Calu3 (cell line): ENCODE data around the gene CCDC136. TPM values are rescaled to one million over a fixed set of nuclear protein-coding genes. Genes with fewer than 3 reads are reported as not detected.

ENCODE experiments used
- BruUV-seq: library from RNA; stranded (reverse); fragments of 400-500 nt; replicated peaks from 2 replicates; lab custom pipeline; 2021; lab: Mats Ljungman, UMichigan
- CTCF ChIA-PET: fragments of 300-600 bp; sonication (Branson Sonifier 250); formaldehyde crosslinking; loops from one replicate; lab custom pipeline; 2022; ENCODE audit warnings: antibody characterized with exemption; lab: Charles Lee
- DNase-seq: peaks from one replicate; pipeline ENCODE4 v3.0.0; 2022
- H3K27ac Mint-ChIP-seq: one replicate; pipeline ENCODE4 v1.8.0; 2022; ENCODE audit warnings: mixed read lengths; ENCODE audit not compliant: unreplicated experiment
- H3K27me3 Mint-ChIP-seq: one replicate; pipeline ENCODE4 v1.8.0; 2022; ENCODE audit warnings: mixed read lengths; ENCODE audit not compliant: unreplicated experiment
- H3K36me3 Mint-ChIP-seq: one replicate; pipeline ENCODE4 v1.8.0; 2022; ENCODE audit warnings: mild to moderate bottlenecking, moderate library complexity, mixed read lengths; ENCODE audit not compliant: insufficient read depth, unreplicated experiment
- H3K4me1 Mint-ChIP-seq: one replicate; pipeline ENCODE4 v1.8.0; 2022; ENCODE audit warnings: mild to moderate bottlenecking, low read depth, mixed read lengths; ENCODE audit not compliant: unreplicated experiment
- H3K4me3 Mint-ChIP-seq: one replicate; pipeline ENCODE4 v1.8.0; 2022; ENCODE audit warnings: mild to moderate bottlenecking, low read depth, moderate library complexity, mixed read lengths; ENCODE audit not compliant: unreplicated experiment
- H3K9me3 Mint-ChIP-seq: one replicate; pipeline ENCODE4 v1.8.0; 2022; ENCODE audit warnings: low read depth, mixed read lengths; ENCODE audit not compliant: unreplicated experiment
- intact Hi-C: fragments of 100-400 bp; cut with micrococcal nuclease; formaldehyde crosslinking; loops from one replicate; pipeline ENCODE4 v1.10.0; 2022; ENCODE audit not compliant: unreplicated experiment
- total RNA-seq: library from RNA; stranded (reverse); gene quantifications from 2 replicates; pipeline ENCODE4 v1.2.3, GENCODE V29; 2022
- TF ChIP-seq, protein P1 (sequence below): fragments of 200-600 bp; IDR thresholded peaks from one replicate; pipeline ENCODE4 v1.8.0; 2022; ENCODE audit warnings: antibody characterized with exemption; ENCODE audit not compliant: unreplicated experiment

CCDC136 gene
- total RNA-seq, 1 experiment from 2014 or later: 5.9 TPM

DNA sequence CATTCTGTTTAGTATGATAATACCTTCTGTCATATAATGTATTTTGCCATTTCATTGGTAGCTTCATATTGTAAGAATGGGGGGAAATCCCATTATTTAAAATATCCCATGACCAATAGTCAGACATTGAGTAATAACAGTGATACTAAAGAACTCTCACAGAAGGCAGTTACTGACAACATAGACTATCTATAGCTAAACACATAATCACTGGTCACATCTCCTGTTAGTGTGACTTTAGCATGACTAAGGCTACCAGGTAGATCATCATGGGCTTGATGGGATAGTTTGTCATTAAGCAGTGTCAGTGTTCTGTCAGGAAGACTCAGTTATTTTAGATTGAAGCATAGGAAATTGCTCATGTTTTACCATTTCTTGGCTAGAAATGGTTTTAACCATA, 32.5 kb upstream of the CCDC136 start:
- intact Hi-C loops: no loop called here
- no peak overlapping the region for H3K4me3 Mint-ChIP-seq
- BruUV-seq: no TSS peak
- H3K36me3 Mint-ChIP-seq: peaks cover 14% of the 10 kb centered on the region
- no peak overlapping the region for H3K27ac Mint-ChIP-seq
- no peaks in the 10 kb centered on the region for H3K27me3 Mint-ChIP-seq
- CTCF ChIA-PET: no interaction called here
- H3K9me3 Mint-ChIP-seq: no peaks in the 10 kb centered on the region
- DNase-seq: no peak
- TF ChIP-seq, protein P1, sequence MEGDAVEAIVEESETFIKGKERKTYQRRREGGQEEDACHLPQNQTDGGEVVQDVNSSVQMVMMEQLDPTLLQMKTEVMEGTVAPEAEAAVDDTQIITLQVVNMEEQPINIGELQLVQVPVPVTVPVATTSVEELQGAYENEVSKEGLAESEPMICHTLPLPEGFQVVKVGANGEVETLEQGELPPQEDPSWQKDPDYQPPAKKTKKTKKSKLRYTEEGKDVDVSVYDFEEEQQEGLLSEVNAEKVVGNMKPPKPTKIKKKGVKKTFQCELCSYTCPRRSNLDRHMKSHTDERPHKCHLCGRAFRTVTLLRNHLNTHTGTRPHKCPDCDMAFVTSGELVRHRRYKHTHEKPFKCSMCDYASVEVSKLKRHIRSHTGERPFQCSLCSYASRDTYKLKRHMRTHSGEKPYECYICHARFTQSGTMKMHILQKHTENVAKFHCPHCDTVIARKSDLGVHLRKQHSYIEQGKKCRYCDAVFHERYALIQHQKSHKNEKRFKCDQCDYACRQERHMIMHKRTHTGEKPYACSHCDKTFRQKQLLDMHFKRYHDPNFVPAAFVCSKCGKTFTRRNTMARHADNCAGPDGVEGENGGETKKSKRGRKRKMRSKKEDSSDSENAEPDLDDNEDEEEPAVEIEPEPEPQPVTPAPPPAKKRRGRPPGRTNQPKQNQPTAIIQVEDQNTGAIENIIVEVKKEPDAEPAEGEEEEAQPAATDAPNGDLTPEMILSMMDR: no peak
- no peaks in the 10 kb centered on the region for H3K4me1 Mint-ChIP-seq

DNA sequence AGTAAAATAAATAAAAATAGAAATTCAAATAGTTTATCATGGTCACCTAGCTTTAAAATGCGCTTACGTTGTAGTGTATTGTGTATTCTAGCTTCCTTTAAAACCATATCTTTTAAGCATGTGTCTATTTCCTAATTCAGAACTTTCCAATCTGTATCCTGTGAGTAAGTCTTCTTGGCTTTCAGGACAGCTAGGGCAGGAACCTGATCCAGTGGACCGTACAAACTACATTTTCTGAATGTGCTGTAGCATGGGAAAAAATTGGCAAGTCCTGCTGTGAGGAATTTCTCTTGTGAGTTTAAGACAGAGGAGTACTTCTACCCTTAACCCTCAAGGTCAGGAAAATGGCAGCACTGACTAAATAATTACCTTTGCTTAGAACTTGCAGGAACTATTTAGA, 28.2 kb upstream of the CCDC136 start:
- Mint-ChIP-seq H3K4me1 (no peaks in the 10 kb centered on the region), H3K27me3 (no peaks in the 10 kb centered on the region), H3K27ac (no peak overlapping the region), H3K36me3 (peaks cover 35% of the 10 kb centered on the region), H3K4me3 (no peak overlapping the region), H3K9me3 (no peaks in the 10 kb centered on the region)
- BruUV-seq: no TSS peak
- CTCF ChIA-PET: no interaction called here
- DNase-seq: no peak
- intact Hi-C loops: no loop called here
- TF ChIP-seq, protein P1: no peak

DNA sequence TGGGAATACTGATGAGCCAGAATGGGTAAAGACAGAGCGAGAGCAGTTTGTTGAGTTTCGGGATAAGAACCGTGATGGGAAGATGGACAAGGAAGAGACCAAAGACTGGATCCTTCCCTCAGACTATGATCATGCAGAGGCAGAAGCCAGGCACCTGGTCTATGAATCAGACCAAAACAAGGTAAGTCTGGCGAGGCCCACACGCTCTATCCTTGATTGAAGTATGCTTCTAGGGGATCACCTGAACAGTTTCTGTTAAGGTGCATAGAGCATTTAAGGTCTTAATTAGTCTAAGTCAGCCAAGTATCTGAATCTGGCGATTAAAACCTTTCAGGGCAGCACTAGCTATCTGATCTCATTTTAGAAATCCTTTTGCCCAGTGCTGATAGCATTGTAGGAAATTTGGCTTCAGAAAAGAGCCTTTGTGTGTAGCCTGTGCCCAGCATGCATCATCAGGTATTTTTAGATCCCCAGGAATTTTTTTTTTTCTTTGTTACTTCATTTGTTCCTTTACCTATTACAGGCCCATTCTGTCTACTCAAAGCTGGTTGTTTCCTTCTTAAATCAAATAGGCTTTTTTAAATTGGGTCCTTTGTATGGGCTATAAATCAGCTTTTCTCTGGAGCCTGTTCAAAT, 24.2 kb upstream of the CCDC136 start:
- TF ChIP-seq, protein P1: no peak
- no peak overlapping the region for H3K4me3 Mint-ChIP-seq
- intact Hi-C loops: no loop called here
- CTCF ChIA-PET: no interaction called here
- DNase-seq: no peak
- BruUV-seq: no TSS peak
- no peaks in the 10 kb centered on the region for H3K27me3 Mint-ChIP-seq
- H3K9me3 Mint-ChIP-seq: no peaks in the 10 kb centered on the region
- H3K4me1 Mint-ChIP-seq: no peaks in the 10 kb centered on the region
- peaks cover 46% of the 10 kb centered on the region for H3K36me3 Mint-ChIP-seq
- H3K27ac Mint-ChIP-seq: no peak overlapping the region

DNA sequence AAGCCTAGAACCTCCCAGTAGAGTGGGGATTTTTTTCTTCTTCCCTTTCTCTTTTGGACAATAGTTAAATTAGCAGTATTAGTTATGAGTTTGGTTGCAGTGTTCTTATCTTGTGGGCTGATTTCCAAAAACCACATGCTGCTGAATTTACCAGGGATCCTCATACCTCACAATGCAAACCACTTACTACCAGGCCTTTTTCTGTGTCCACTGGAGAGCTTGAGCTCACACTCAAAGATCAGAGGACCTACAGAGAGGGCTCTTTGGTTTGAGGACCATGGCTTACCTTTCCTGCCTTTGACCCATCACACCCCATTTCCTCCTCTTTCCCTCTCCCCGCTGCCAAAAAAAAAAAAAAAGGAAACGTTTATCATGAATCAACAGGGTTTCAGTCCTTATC, 21.5 kb upstream of the CCDC136 start:
- Mint-ChIP-seq H3K9me3 (peaks cover 3% of the 10 kb centered on the region), H3K4me1 (no peaks in the 10 kb centered on the region), H3K36me3 (peaks cover 66% of the 10 kb centered on the region), H3K27me3 (no peaks in the 10 kb centered on the region), H3K27ac (no peak overlapping the region), H3K4me3 (no peak overlapping the region)
- TF ChIP-seq, protein P1: no peak
- BruUV-seq: no TSS peak
- DNase-seq: no peak
- CTCF ChIA-PET: no interaction called here
- intact Hi-C loops: no loop called here
